ENCODE data around the gene SLC4A7. TPM values are rescaled to one million over a fixed set of nuclear protein-coding genes. Genes with fewer than 3 reads are reported as not detected.
"Not testable (repeated sequence)": the region's sequence is repeated elsewhere in the genome, so short reads cannot be mapped to it uniquely, and the experiment has no call there.

Gene SLC4A7
- total RNA-seq, 1 donor from 2014 or later, result 74.0 TPM

DNA sequence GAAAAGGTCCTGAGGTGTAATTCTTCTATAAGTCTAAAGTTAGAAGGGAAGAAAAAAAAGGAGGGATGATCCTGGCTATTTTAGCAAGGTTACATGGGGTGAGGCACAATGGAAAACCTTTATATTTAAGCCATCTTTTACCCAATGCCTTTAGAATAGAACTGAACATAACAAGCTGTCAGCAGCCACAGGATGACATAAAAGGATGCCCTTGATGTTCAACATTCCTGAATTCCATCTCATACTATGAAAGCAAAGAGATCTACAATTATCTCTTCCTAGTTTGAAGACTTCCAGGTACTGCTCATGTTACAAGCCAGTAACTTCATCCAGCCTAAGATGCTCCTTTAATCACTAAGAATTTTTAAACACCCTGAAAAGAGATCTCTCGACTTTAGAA, 141.9 kb downstream of the SLC4A7 start:
- no peak overlapping the region for H3K4me3 ChIP-seq (ENCODE audit: low read depth, low read length)
- no peak for DNase-seq (ENCODE audit: low read depth)
- TF ChIP-seq, protein P1, sequence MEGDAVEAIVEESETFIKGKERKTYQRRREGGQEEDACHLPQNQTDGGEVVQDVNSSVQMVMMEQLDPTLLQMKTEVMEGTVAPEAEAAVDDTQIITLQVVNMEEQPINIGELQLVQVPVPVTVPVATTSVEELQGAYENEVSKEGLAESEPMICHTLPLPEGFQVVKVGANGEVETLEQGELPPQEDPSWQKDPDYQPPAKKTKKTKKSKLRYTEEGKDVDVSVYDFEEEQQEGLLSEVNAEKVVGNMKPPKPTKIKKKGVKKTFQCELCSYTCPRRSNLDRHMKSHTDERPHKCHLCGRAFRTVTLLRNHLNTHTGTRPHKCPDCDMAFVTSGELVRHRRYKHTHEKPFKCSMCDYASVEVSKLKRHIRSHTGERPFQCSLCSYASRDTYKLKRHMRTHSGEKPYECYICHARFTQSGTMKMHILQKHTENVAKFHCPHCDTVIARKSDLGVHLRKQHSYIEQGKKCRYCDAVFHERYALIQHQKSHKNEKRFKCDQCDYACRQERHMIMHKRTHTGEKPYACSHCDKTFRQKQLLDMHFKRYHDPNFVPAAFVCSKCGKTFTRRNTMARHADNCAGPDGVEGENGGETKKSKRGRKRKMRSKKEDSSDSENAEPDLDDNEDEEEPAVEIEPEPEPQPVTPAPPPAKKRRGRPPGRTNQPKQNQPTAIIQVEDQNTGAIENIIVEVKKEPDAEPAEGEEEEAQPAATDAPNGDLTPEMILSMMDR (conservative IDR thresholded peaks at IDR 0.05; ENCODE audit: low read depth, low read length), result no peak

DNA sequence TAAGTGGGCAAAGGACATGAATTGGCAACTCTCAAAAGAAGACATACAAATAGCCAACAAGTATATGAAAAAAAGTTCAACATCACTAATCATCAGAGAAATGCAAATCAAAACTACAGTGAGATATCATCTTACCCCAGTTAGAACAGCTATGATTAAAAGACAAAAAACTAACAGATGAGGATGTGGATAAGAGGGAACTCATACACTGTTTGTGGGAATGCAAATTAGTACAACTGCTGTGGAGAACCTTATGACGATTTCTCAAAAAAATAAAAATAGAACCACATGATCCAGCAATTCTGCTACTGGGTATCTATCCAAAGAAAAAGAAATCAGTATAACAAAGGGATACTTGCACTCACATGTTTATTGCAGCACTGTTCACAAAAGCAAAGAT, 143.7 kb downstream of the SLC4A7 start:
- TF ChIP-seq, protein P1 (conservative IDR thresholded peaks at IDR 0.05; ENCODE audit: low read depth, low read length), result no peak
- H3K4me3 ChIP-seq (ENCODE audit: low read depth, low read length), result no peak overlapping the region
- no peak for DNase-seq (ENCODE audit: low read depth)

DNA sequence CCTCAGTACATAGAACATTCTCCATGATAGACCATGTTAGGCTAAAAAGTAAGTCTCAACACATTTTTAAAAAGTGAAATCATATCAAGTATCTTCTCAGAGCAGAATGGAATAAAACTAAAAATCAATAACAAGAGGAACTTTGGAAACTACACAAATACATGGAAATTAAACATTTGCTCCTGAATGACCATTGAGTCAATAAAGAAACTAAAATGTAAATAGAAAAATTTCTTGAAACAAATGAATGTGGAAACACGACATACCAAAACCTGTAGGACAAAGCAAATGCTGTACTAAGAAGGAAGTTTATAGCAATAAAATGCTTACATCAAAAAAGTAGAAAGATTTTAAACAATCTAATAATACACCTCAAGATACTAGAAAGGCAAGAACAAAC, 148.6 kb downstream of the SLC4A7 start:
- no peak for DNase-seq (ENCODE audit: low read depth)
- H3K4me3 ChIP-seq (ENCODE audit: low read depth, low read length), result no peak overlapping the region
- TF ChIP-seq, protein P1 (conservative IDR thresholded peaks at IDR 0.05; ENCODE audit: low read depth, low read length), result no peak

DNA sequence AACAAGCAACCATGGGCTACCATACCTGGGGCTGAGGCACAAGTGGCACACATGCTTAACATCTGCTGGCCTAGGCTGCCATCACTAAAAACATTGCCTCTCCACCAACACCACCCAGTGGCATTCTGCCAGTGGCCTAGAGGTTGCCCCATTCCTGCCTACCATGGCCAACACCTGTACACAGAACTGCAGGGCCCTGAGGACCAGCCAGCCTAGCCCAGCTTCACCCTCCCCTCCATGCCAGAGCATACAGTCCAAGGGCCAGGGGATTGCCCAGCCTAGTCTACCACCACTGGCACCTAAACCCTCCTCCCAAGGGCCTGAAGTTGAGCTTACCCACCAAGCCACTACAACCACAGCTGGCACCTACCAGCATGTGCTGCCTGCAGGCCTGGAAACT, 150.3 kb downstream of the SLC4A7 start:
- no peak overlapping the region for H3K4me3 ChIP-seq (ENCODE audit: low read depth, low read length)
- TF ChIP-seq, protein P1 (conservative IDR thresholded peaks at IDR 0.05; ENCODE audit: low read depth, low read length), result no peak
- DNase-seq (ENCODE audit: low read depth), result no peak

DNA sequence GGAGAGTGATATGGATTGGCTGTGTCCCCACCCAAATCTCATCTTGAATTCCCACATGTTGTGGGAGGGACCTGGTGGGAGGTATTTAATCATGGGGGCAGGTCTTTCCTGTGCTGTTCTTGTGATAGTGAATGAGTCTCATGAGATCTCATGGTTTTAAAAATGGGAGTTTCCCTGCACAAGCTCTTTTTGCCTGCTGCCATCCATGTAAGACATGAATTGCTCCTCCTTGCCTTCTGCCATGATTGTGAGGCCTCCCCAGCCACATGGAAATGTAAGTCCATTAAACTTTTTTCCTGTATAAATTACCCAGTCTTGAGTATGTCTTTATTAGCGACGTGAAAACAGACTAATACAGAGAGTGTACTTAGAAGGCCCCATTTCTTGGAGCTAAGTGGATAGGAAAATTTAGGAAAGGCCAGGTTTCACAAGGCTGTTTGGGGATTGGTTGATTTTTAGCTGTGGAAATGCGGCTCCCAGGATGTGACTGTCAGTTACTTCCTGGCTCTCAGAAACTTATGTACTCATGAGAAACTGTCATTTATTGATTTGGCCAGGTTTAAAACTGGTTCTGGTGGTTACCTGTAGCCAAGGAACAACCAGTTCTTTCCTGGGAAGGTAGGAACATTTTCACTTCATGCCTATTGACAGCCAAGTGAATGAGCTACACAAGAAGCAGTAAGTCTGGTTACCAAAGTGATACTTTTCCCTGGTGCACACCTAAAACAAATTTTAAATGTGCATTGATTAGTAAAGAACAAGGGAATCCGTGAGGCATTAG, 155.0 kb downstream of the SLC4A7 start:
- not testable (repeated sequence) for DNase-seq (ENCODE audit: low read depth); H3K4me3 ChIP-seq (ENCODE audit: low read depth, low read length)

DNA sequence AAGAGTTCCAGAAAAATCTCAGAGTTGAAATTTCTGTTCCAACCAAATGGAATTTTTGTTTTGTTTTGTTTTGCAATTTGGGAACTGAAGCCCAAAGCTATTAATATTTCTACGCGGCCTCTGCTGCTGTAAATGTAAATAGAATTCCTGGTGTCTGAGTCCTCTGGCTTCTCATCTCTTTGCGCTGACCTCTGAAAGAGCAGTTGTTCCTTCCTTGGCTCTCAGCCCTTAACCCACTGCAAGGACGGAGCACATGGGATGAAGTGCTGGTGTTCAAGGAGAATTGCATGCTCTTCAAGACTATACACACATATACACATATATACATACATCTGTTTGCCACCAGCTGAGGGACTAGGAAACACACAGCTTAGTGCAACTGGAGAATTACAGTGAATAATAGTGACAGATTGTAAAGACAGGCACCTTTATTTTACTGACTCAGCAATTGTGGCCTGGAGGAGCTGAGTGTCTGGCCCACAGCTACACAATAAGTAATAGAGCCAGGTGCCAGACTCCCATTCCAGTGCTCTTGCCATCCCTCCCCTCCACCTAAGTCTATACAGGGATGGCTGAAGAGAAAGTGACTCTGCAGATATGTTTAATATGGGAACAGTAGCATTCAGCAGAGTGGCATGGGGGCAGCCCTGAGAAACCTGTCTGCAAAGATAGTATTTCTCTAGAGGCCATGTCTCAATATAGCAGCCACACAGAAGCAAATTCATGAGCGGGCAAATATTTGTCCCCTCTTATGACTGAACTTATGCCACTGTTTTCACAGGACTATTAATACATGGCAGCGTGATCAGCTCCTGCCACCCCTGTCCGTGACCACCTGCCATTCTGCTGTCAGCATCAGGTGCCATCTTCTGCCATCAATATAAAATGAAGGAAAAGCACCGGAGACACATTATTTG, 157.3 kb downstream of the SLC4A7 start:
- TF ChIP-seq, protein P1 (conservative IDR thresholded peaks at IDR 0.05; ENCODE audit: low read depth, low read length), result no peak
- no peak for DNase-seq (ENCODE audit: low read depth)
- no peak overlapping the region for H3K4me3 ChIP-seq (ENCODE audit: low read depth, low read length)

DNA sequence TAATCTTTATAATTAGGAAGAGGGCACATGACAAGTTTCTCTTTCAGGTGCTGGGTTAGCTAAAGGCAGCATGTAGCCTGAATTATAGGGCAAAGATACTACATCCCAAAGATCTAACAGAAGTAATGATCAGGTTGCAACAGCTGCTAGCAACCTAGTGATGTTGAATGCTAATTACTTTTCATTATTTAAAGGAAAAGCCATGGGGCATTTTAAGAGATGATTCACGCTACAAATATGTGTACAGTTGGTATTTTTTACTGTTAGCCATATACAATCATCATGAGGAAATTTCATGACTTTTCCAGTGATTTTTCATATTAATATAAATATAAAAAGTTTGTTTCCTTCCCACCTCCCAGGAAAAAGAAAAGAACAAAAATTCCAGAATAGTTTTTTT, 158.0 kb downstream of the SLC4A7 start:
- DNase-seq (ENCODE audit: low read depth), result no peak
- TF ChIP-seq, protein P1 (conservative IDR thresholded peaks at IDR 0.05; ENCODE audit: low read depth, low read length), result no peak
- H3K4me3 ChIP-seq (ENCODE audit: low read depth, low read length), result no peak overlapping the region
